ENCODE measurements around the gene GASK1B.

DNA sequence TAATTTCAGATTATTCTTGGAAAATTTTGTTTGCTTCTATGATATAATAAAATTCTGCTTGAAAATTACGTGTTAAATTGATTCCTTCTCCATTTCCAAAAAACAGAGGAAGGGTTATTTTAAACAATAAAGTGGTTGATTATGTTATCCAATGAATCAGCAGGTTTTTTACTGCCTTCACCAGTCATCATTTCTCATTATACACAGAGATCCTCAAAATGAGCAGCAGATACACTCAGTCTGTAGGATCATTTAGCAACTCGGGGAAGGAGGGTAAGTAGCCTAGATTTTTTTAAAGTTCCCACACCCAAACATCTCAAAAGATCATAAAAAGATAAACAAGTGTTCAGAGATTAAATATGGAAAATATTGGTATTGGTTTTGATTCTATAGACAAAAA, 30.6 kb upstream of the GASK1B start:
- TF ChIP-seq, protein P1, sequence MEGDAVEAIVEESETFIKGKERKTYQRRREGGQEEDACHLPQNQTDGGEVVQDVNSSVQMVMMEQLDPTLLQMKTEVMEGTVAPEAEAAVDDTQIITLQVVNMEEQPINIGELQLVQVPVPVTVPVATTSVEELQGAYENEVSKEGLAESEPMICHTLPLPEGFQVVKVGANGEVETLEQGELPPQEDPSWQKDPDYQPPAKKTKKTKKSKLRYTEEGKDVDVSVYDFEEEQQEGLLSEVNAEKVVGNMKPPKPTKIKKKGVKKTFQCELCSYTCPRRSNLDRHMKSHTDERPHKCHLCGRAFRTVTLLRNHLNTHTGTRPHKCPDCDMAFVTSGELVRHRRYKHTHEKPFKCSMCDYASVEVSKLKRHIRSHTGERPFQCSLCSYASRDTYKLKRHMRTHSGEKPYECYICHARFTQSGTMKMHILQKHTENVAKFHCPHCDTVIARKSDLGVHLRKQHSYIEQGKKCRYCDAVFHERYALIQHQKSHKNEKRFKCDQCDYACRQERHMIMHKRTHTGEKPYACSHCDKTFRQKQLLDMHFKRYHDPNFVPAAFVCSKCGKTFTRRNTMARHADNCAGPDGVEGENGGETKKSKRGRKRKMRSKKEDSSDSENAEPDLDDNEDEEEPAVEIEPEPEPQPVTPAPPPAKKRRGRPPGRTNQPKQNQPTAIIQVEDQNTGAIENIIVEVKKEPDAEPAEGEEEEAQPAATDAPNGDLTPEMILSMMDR (conservative IDR thresholded peaks at IDR 0.05 in 1 of 2, IDR thresholded peaks at IDR 0.05 in 1 of 2; ENCODE audit: extremely low read depth in 1 of 2, insufficient read depth in 1 of 2, low read depth in 1 of 2, low read length in 2 of 2): no peak
- no peak for TF ChIP-seq EZH2 (IDR thresholded peaks at IDR 0.05; ENCODE audit: borderline replicate concordance, low read length)

Data from mammary epithelial cell (primary cell).